Gastroesophageal sphincter (tissue), 3 donors: Measurements from ENCODE around the gene ST7.

Experiments
- EP300 ChIP-seq: sonication (generic); formaldehyde crosslinking; IDR thresholded peaks from one replicate; pipeline ENCODE4 v1.6.1; 2017; ENCODE audit warnings: antibody characterized with exemption, mild to moderate bottlenecking
- POLR2A ChIP-seq, 2 donors: fragments of 450-650 bp; IDR thresholded peaks; one replicate each; pipeline ENCODE4 v1.6.1; 2017; ENCODE audit warnings: antibody characterized with exemption in 2 of 2, mild to moderate bottlenecking in 2 of 2, moderate library complexity in 1 of 2
- POLR2AphosphoS5 ChIP-seq: sonication (generic); formaldehyde crosslinking; IDR thresholded peaks from one replicate; pipeline ENCODE4 v1.6.1; 2017; ENCODE audit warnings: antibody characterized with exemption
- TF ChIP-seq, protein P1 (sequence below), 4 experiments: fragments of 200-600 bp in 2 of 4; fragments of 450-650 bp in 2 of 4; sonication (generic) in 1 of 4; IDR thresholded peaks; one replicate each; pipeline ENCODE4 v1.5.1; 2017 to 2019; ENCODE audit warnings: antibody characterized with exemption in 4 of 4, mild to moderate bottlenecking in 2 of 4, moderate library complexity in 2 of 4

DNA sequence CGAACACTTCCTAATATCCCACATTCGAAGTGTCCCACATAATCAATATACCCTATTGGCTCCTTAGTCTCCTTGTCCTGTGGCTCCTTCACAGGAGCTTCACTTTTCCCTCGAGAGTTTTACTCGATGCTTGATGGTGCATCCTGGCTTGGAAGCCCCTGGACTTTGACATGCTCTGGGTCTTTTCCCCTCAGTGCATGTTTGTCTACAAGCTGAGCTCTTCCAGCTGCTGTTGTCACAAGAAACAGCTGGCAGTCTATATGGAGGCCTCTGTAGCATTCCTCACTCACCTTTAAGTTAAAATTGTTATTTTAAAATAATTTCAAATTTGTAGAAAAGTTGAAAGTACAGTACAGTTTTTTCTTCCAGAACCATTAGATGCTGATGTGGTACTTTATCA, 27.1 kb downstream of the ST7 start:
- TF ChIP-seq POLR2A (IDR thresholded peaks at IDR 0.05) (no peak), POLR2AphosphoS5 (no peak), EP300 (no peak)
- TF ChIP-seq, protein P1, sequence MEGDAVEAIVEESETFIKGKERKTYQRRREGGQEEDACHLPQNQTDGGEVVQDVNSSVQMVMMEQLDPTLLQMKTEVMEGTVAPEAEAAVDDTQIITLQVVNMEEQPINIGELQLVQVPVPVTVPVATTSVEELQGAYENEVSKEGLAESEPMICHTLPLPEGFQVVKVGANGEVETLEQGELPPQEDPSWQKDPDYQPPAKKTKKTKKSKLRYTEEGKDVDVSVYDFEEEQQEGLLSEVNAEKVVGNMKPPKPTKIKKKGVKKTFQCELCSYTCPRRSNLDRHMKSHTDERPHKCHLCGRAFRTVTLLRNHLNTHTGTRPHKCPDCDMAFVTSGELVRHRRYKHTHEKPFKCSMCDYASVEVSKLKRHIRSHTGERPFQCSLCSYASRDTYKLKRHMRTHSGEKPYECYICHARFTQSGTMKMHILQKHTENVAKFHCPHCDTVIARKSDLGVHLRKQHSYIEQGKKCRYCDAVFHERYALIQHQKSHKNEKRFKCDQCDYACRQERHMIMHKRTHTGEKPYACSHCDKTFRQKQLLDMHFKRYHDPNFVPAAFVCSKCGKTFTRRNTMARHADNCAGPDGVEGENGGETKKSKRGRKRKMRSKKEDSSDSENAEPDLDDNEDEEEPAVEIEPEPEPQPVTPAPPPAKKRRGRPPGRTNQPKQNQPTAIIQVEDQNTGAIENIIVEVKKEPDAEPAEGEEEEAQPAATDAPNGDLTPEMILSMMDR (IDR thresholded peaks at IDR 0.05) = no peak
